Stimulated activated naive CD8-positive, alpha-beta T cell treated with anti-CD3 and anti-CD28 coated beads, Interleukin-15, amount 100 ng/mL, for 72 hours (primary cell): ENCODE results near the gene MYD88.

Source experiments
- ATAC-seq: fragments of 150-1000 bp; cut with Tn5 transposase; 2 replicates; pipeline ENCODE4 v1.10.0; 2021; ENCODE audit warnings: mild to moderate bottlenecking, moderate library complexity
- DNase-seq, 2 donors: peaks; one replicate each; pipeline ENCODE4 v3.0.0; 2021 to 2022
- H3K27ac Mint-ChIP-seq, 2 donors: one replicate each; pipeline ENCODE4 v1.8.0; 2022; ENCODE audit warnings: mild to moderate bottlenecking in 2 of 2, mixed read lengths in 2 of 2, moderate library complexity in 2 of 2
- H3K27me3 Mint-ChIP-seq: one replicate; pipeline ENCODE4 v1.8.0; 2022; ENCODE audit warnings: mixed read lengths
- H3K4me1 Mint-ChIP-seq: one replicate; pipeline ENCODE4 v1.8.0; 2022; ENCODE audit warnings: mild to moderate bottlenecking, mixed read lengths
- H3K4me3 Mint-ChIP-seq, 2 donors: one replicate each; pipeline ENCODE4 v1.8.0; 2022; ENCODE audit warnings: mild to moderate bottlenecking in 2 of 2, mixed read lengths in 2 of 2, moderate library complexity in 1 of 2
- H3K9me3 Mint-ChIP-seq, 2 donors: one replicate each; pipeline ENCODE4 v1.8.0; 2022; ENCODE audit warnings: mixed read lengths in 2 of 2

MYD88 gene

GRCh38 chr3:38141173-38141951, 2.9 kb downstream of the MYD88 start:
- no peak for DNase-seq

GRCh38 chr3:38141952-38142273, 3.5 kb downstream of the MYD88 start:
- Mint-ChIP-seq H3K9me3 (peaks cover 9 to 11% of the 10 kb centered on the region in 2 donors), H3K4me3 (no peak overlapping the region), H3K4me1 (peaks cover 47% of the 10 kb centered on the region), H3K27ac (no peak overlapping the region), H3K27me3 (no peaks in the 10 kb centered on the region)
- ATAC-seq = no peak
- no peak for DNase-seq

More at GRCh38 chr3:38141173-38141951, 2.9 kb downstream of the MYD88 start:
- Mint-ChIP-seq H3K4me1 (peaks cover 48% of the 10 kb centered on the region), H3K27ac (peak overlapping the region in 1 of 2 donors; percentile 69), H3K27me3 (no peaks in the 10 kb centered on the region), H3K9me3 (peaks cover 4 to 6% of the 10 kb centered on the region in 2 donors), H3K4me3 (no peak overlapping the region)
- ATAC-seq = no peak

GRCh38 chr3:38142959-38143358, 4.5 kb downstream of the MYD88 start:
- Mint-ChIP-seq H3K9me3 (peaks cover 12% of the 10 kb centered on the region in 2 donors), H3K4me1 (peaks cover 39% of the 10 kb centered on the region), H3K27ac (no peak overlapping the region), H3K4me3 (no peak overlapping the region), H3K27me3 (no peaks in the 10 kb centered on the region)
- DNase-seq (no peak), ATAC-seq (no peak)

GRCh38 chr3:38143511-38143910, 5.0 kb downstream of the MYD88 start:
- no peak overlapping the region for H3K27ac Mint-ChIP-seq
- H3K4me1 Mint-ChIP-seq = peaks cover 34% of the 10 kb centered on the region
- DNase-seq (no peak), ATAC-seq (no peak)
- H3K9me3 Mint-ChIP-seq = peaks cover 12% of the 10 kb centered on the region in 2 donors
- no peak overlapping the region for H3K4me3 Mint-ChIP-seq
- no peaks in the 10 kb centered on the region for H3K27me3 Mint-ChIP-seq

- Mint-ChIP-seq H3K4me1 (peaks cover 22% of the 10 kb centered on the region), H3K9me3 (peaks cover 12% of the 10 kb centered on the region in 2 donors), H3K27ac (no peak overlapping the region), H3K4me3 (no peak overlapping the region), H3K27me3 (no peaks in the 10 kb centered on the region)
- no peak for ATAC-seq
- no peak for DNase-seq
These were observed 8.0 kb downstream of the MYD88 start for GRCh38 chr3:38146504-38146903.

- Mint-ChIP-seq H3K27me3 (no peaks in the 10 kb centered on the region), H3K4me3 (no peak overlapping the region), H3K4me1 (peaks cover 21% of the 10 kb centered on the region), H3K9me3 (peaks cover 12% of the 10 kb centered on the region in 2 donors), H3K27ac (no peak overlapping the region)
- ATAC-seq (no peak), DNase-seq (no peak)
These were observed 9.0 kb downstream of the MYD88 start for GRCh38 chr3:38147421-38147820.

- H3K27ac Mint-ChIP-seq = no peak overlapping the region
- ATAC-seq = peak; percentile 53
These were observed 9.9 kb downstream of the MYD88 start for GRCh38 chr3:38148311-38148882.

GRCh38 chr3:38149708-38150107, 11.2 kb downstream of the MYD88 start:
- ATAC-seq (no peak), DNase-seq (no peak)
- H3K27ac Mint-ChIP-seq = no peak overlapping the region

More at GRCh38 chr3:38148311-38148882, 9.9 kb downstream of the MYD88 start:
- DNase-seq = no peak
- Mint-ChIP-seq H3K27me3 (no peaks in the 10 kb centered on the region), H3K4me3 (no peak overlapping the region), H3K9me3 (peaks cover 12% of the 10 kb centered on the region in 2 donors), H3K4me1 (peaks cover 30% of the 10 kb centered on the region)

GRCh38 chr3:38150780-38151528, 12.5 kb downstream of the MYD88 start:
- peaks cover 11 to 12% of the 10 kb centered on the region in 2 donors for H3K9me3 Mint-ChIP-seq

More at GRCh38 chr3:38149708-38150107, 11.2 kb downstream of the MYD88 start:
- peaks cover 12% of the 10 kb centered on the region in 2 donors for H3K9me3 Mint-ChIP-seq
- peaks cover 44% of the 10 kb centered on the region for H3K4me1 Mint-ChIP-seq
- H3K27me3 Mint-ChIP-seq = no peaks in the 10 kb centered on the region
- no peak overlapping the region for H3K4me3 Mint-ChIP-seq

GRCh38 chr3:38151667-38152265, 13.3 kb downstream of the MYD88 start:
- DNase-seq (no peak), ATAC-seq (peak; percentile 73)
- H3K27me3 Mint-ChIP-seq = no peaks in the 10 kb centered on the region
- no peak overlapping the region for H3K4me3 Mint-ChIP-seq
- no peak overlapping the region for H3K27ac Mint-ChIP-seq
- peaks cover 53% of the 10 kb centered on the region for H3K4me1 Mint-ChIP-seq
- peaks cover 3 to 4% of the 10 kb centered on the region in 2 donors for H3K9me3 Mint-ChIP-seq

More at GRCh38 chr3:38150780-38151528, 12.5 kb downstream of the MYD88 start:
- Mint-ChIP-seq H3K4me1 (peaks cover 53% of the 10 kb centered on the region), H3K27ac (no peak overlapping the region), H3K4me3 (no peak overlapping the region), H3K27me3 (no peaks in the 10 kb centered on the region)
- ATAC-seq (no peak), DNase-seq (no peak)

GRCh38 chr3:38152609-38153008, 14.1 kb downstream of the MYD88 start:
- no peak overlapping the region for H3K4me3 Mint-ChIP-seq
- DNase-seq (no peak), ATAC-seq (peak; percentile 30)
- no peaks in the 10 kb centered on the region for H3K27me3 Mint-ChIP-seq
- H3K27ac Mint-ChIP-seq = no peak overlapping the region
- H3K9me3 Mint-ChIP-seq = no peaks in the 10 kb centered on the region
- H3K4me1 Mint-ChIP-seq = peaks cover 53% of the 10 kb centered on the region

- Mint-ChIP-seq H3K4me1 (peaks cover 53% of the 10 kb centered on the region), H3K27me3 (no peaks in the 10 kb centered on the region), H3K4me3 (no peak overlapping the region), H3K27ac (no peak overlapping the region), H3K9me3 (no peaks in the 10 kb centered on the region)
- no peak for DNase-seq
- ATAC-seq = no peak
These were observed 14.8 kb downstream of the MYD88 start for GRCh38 chr3:38153221-38153620.

GRCh38 chr3:38154033-38154494, 15.6 kb downstream of the MYD88 start:
- Mint-ChIP-seq H3K27me3 (no peaks in the 10 kb centered on the region), H3K9me3 (no peaks in the 10 kb centered on the region), H3K4me1 (peaks cover 53% of the 10 kb centered on the region), H3K27ac (peak overlapping the region in 1 of 2 donors; percentile 74), H3K4me3 (peak overlapping the region in 1 of 2 donors; percentile 62)
- ATAC-seq (peak; percentile 50), DNase-seq (no peak)

- H3K4me1 Mint-ChIP-seq = peaks cover 47% of the 10 kb centered on the region
- no peaks in the 10 kb centered on the region for H3K9me3 Mint-ChIP-seq
- H3K27me3 Mint-ChIP-seq = no peaks in the 10 kb centered on the region
- DNase-seq (no peak), ATAC-seq (peak; percentile 69)
- peak overlapping the region in 1 of 2 donors; percentile 74 for H3K27ac Mint-ChIP-seq
- H3K4me3 Mint-ChIP-seq = peak overlapping the region in 1 of 2 donors; percentile 62
These were observed 16.3 kb downstream of the MYD88 start for GRCh38 chr3:38154625-38155255.

GRCh38 chr3:38155825-38156224, 17.4 kb downstream of the MYD88 start:
- Mint-ChIP-seq H3K27ac (no peak overlapping the region), H3K4me1 (peaks cover 47% of the 10 kb centered on the region), H3K9me3 (no peaks in the 10 kb centered on the region), H3K27me3 (no peaks in the 10 kb centered on the region), H3K4me3 (no peak overlapping the region)
- DNase-seq = no peak
- no peak for ATAC-seq
